H9 (cell line): ENCODE results near the gene SARS1. TPM values are rescaled to one million over a fixed set of nuclear protein-coding genes. Genes with fewer than 3 reads are reported as not detected.

Experiments used
- DNase-seq: peaks from one replicate; pipeline ENCODE4 v3.0.0-alpha.2; 2017
- H2AFZ ChIP-seq: one replicate; pipeline ENCODE4 v1.6.1; 2013; ENCODE audit warnings: mild to moderate bottlenecking, low read length, control low read depth, moderate library complexity
- H2AK5ac ChIP-seq: 2 replicates; pipeline ENCODE4 v1.6.1; 2013; ENCODE audit warnings: low read length, control low read depth, mixed read lengths; ENCODE audit not compliant: insufficient read length
- H2BK120ac ChIP-seq: one replicate; pipeline ENCODE4 v1.6.1; 2013; ENCODE audit warnings: low read depth, mild to moderate bottlenecking, low read length, control low read depth, inconsistent platforms; ENCODE audit not compliant: poor library complexity, severe bottlenecking
- H2BK12ac ChIP-seq: 2 replicates; pipeline ENCODE4 v1.6.1; 2013; ENCODE audit warnings: low read length, control low read depth, mixed read lengths, low read depth; ENCODE audit not compliant: insufficient read length
- H2BK15ac ChIP-seq: 2 replicates; pipeline ENCODE4 v1.6.1; 2013; ENCODE audit warnings: low read depth, low read length, control low read depth
- H2BK20ac ChIP-seq: one replicate; pipeline ENCODE4 v1.6.1; 2013; ENCODE audit warnings: low read depth, mild to moderate bottlenecking, low read length, control low read depth, inconsistent platforms; ENCODE audit not compliant: poor library complexity, severe bottlenecking
- H2BK5ac ChIP-seq: 2 replicates; pipeline ENCODE4 v1.6.1; 2013; ENCODE audit warnings: low read length, control low read depth, mixed read lengths; ENCODE audit not compliant: insufficient read length
- H3K14ac ChIP-seq: 2 replicates; pipeline ENCODE4 v1.6.1; 2013; ENCODE audit warnings: low read length, control low read depth; ENCODE audit not compliant: insufficient read depth
- H3K18ac ChIP-seq: 2 replicates; pipeline ENCODE4 v1.6.1; 2013; ENCODE audit warnings: low read depth, mild to moderate bottlenecking, mixed read lengths, low read length, control low read depth; ENCODE audit not compliant: insufficient read length
- H3K23ac ChIP-seq: 2 replicates; pipeline ENCODE4 v1.6.1; 2013; ENCODE audit warnings: low read length, control low read depth, mixed read lengths, low read depth; ENCODE audit not compliant: insufficient read length
- H3K23me2 ChIP-seq: 2 replicates; pipeline ENCODE4 v1.6.1; 2013; ENCODE audit warnings: low read depth, mild to moderate bottlenecking, mixed read lengths, low read length, control low read depth; ENCODE audit not compliant: insufficient read length, poor library complexity, severe bottlenecking
- H3K27ac ChIP-seq: 2 replicates; pipeline ENCODE4 v1.5.1; 2013; ENCODE audit warnings: low read length, control low read depth, mixed read lengths, low read depth; ENCODE audit not compliant: insufficient read length
- H3K27me3 ChIP-seq: 2 replicates; pipeline ENCODE4 v1.6.1; 2013; ENCODE audit warnings: low read length, control low read depth, inconsistent platforms; ENCODE audit not compliant: insufficient read depth
- H3K4ac ChIP-seq: 2 replicates; pipeline ENCODE4 v1.6.1; 2013; ENCODE audit warnings: low read depth, mild to moderate bottlenecking, control low read depth, inconsistent platforms, low read length, moderate library complexity
- H3K4me1 ChIP-seq: 2 replicates; pipeline ENCODE4 v1.6.1; 2013; ENCODE audit warnings: low read length, control low read depth, inconsistent platforms; ENCODE audit not compliant: insufficient read depth
- H3K4me2 ChIP-seq: 2 replicates; pipeline ENCODE4 v1.6.1; 2013; ENCODE audit warnings: low read length, control low read depth, mixed read lengths; ENCODE audit not compliant: insufficient read length, insufficient read depth
- H3K56ac ChIP-seq: 2 replicates; pipeline ENCODE4 v1.6.1; 2013; ENCODE audit warnings: low read depth, mild to moderate bottlenecking, mixed read lengths, low read length, control low read depth; ENCODE audit not compliant: insufficient read length
- H3K79me1 ChIP-seq: 2 replicates; pipeline ENCODE4 v1.6.1; 2013; ENCODE audit warnings: low read depth, mild to moderate bottlenecking, moderate library complexity, low read length, control low read depth, inconsistent platforms; ENCODE audit not compliant: insufficient read depth, poor library complexity, severe bottlenecking
- H3K79me2 ChIP-seq: 2 replicates; pipeline ENCODE4 v1.6.1; 2013; ENCODE audit warnings: low read length, control low read depth, inconsistent platforms; ENCODE audit not compliant: insufficient read depth
- H3K9ac ChIP-seq: 2 replicates; pipeline ENCODE4 v1.6.1; 2013; ENCODE audit warnings: low read length, control low read depth, mixed read lengths; ENCODE audit not compliant: insufficient read length; ENCODE audit errors: extremely low read depth
- H3K9me3 ChIP-seq: one replicate; pipeline ENCODE4 v1.6.1; 2013; ENCODE audit warnings: low read depth, low read length, inconsistent platforms; ENCODE audit not compliant: control insufficient read depth
- H3T11ph ChIP-seq: one replicate; pipeline ENCODE4 v1.6.1; 2013; ENCODE audit warnings: mild to moderate bottlenecking, low read length, control low read depth, inconsistent platforms
- H4K20me1 ChIP-seq: one replicate; pipeline ENCODE4 v1.6.1; 2013; ENCODE audit not compliant: control insufficient read depth, insufficient read length, insufficient read depth
- H4K5ac ChIP-seq: 2 replicates; pipeline ENCODE4 v1.6.1; 2013; ENCODE audit warnings: low read depth, mild to moderate bottlenecking, mixed read lengths, low read length, control low read depth; ENCODE audit not compliant: insufficient read length
- H4K8ac ChIP-seq: replicated peaks from 2 replicates; pipeline ENCODE4 v1.6.1; 2013; ENCODE audit warnings: low read length, control low read depth, mixed read lengths, low read depth; ENCODE audit not compliant: insufficient read length
- H4K91ac ChIP-seq: 2 replicates; pipeline ENCODE4 v1.6.1; 2013; ENCODE audit warnings: low read depth, mild to moderate bottlenecking, moderate library complexity, mixed read lengths, low read length, control low read depth; ENCODE audit not compliant: insufficient read length
- H3K27ac Mint-ChIP-seq, 3 experiments: 2 replicates in 2 of 3; 3 replicates in 1 of 3; pipeline ENCODE4 v1.8.0; 2020 to 2021; ENCODE audit warnings: mixed read lengths in 3 of 3, mild to moderate bottlenecking in 1 of 3, moderate library complexity in 1 of 3
- H3K27me3 Mint-ChIP-seq: 2 replicates; pipeline ENCODE4 v1.8.0; 2021; ENCODE audit warnings: low read depth, mild to moderate bottlenecking, moderate library complexity, mixed read lengths
- H3K36me3 Mint-ChIP-seq, 3 experiments: 2 replicates in 2 of 3; 3 replicates in 1 of 3; pipeline ENCODE4 v1.8.0; 2020 to 2021; ENCODE audit warnings: low read depth in 3 of 3, mixed read lengths in 3 of 3; ENCODE audit not compliant: insufficient read depth in 1 of 3
- H3K4me1 Mint-ChIP-seq, 2 experiments: 2 replicates each; pipeline ENCODE4 v1.8.0; 2020; ENCODE audit warnings: mixed read lengths in 2 of 2
- H3K4me3 Mint-ChIP-seq, 2 experiments: 2 replicates in 1 of 2; 3 replicates in 1 of 2; pipeline ENCODE4 v1.8.0; 2020 to 2021; ENCODE audit warnings: mild to moderate bottlenecking in 2 of 2, mixed read lengths in 2 of 2, moderate library complexity in 1 of 2
- H3K9me3 Mint-ChIP-seq, 2 experiments: 2 replicates in 1 of 2; 3 replicates in 1 of 2; pipeline ENCODE4 v1.8.0; 2020; ENCODE audit warnings: mild to moderate bottlenecking in 2 of 2, mixed read lengths in 2 of 2, moderate library complexity in 1 of 2
- WGBS: extraction: QIAGEN DNeasy Blood & Tissue Kit; methylation state at CpG from one replicate; pipeline ENCODE4 v1.1.7; 2013; ENCODE audit warnings: missing lambda C conversion rate, low lambda C conversion rate, mixed read lengths; ENCODE audit not compliant: insufficient read length; ENCODE audit errors: extremely low coverage; 5-methylcytosine and 5-hydroxymethylcytosine counted together
- total RNA-seq: library from RNA; stranded (reverse); gene quantifications from 2 replicates; pipeline ENCODE4 v1.2.1, GENCODE V29; 2021
- TF ChIP-seq, protein P1 (sequence below): fragments of 200-600 bp; sonication (generic); conservative IDR thresholded peaks from 3 replicates; pipeline ENCODE4 v1.8.0; 2021; ENCODE audit warnings: antibody characterized with exemption, mild to moderate bottlenecking

Gene SARS1
- total RNA-seq, 1 experiment from 2014 or later: 139 TPM

DNA sequence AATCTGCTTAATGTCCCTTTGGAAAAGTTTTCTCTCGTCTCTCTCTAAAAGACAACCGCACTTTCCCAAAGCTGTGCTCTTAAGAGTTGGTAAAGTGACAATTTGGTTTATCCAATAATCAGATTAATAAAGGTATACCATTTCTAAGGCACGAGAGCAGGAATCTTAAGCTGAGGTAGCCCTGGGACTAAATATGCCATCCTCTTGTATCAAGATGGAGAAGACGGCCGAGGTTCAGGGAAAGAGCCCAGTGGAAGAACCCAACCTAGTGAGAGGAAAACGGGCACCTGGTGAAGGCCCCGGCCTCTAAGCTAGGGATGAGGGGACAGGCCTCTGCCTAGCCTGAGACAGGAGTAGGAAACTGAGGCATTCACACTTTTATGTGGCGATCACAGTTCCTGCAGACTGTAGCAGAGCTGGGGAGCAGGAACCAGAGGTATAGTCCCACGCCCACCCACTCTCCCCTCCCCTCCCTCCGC, 334 bp upstream of the SARS1 start:
- WGBS: no CpG with 5 or more reads among the region's 10 CpGs
- H3K4me2 ChIP-seq: peak overlapping the region; percentile 99

More for the DNA sequence above, 334 bp upstream of the SARS1 start:
- Histone ChIP-seq H3K4me1 (peaks cover 2% of the 10 kb centered on the region; the same call in 1 of the 2 replicates), H2BK20ac (no peak overlapping the region), H3K56ac (no peak overlapping the region), H4K8ac (no peak overlapping the region), H3K23ac (no peak overlapping the region), H2AK5ac (no peak overlapping the region), H3K4ac (no peak overlapping the region), H2AFZ (no peak overlapping the region), H2BK120ac (no peak overlapping the region), H3K18ac (no peak overlapping the region), H3K79me1 (peaks cover 3% of the 10 kb centered on the region), H3K79me2 (peaks cover 23% of the 10 kb centered on the region; the same call in 1 of the 2 replicates), H3K14ac (no peak overlapping the region), H2BK5ac (no peak overlapping the region), H2BK12ac (no peak overlapping the region), H4K91ac (no peak overlapping the region), H3K9me3 (no peaks in the 10 kb centered on the region), H3K27me3 (no peaks in the 10 kb centered on the region), H2BK15ac (no peak overlapping the region), H4K5ac (no peak overlapping the region), H4K20me1 (no peaks in the 10 kb centered on the region), H3T11ph (no peak overlapping the region), H3K9ac (peak overlapping the region; percentile 35), H3K27ac (no peak overlapping the region), H3K23me2 (peaks cover 8% of the 10 kb centered on the region)
- Mint-ChIP-seq H3K4me3 (peak overlapping the region; percentile 95 to 97), H3K9me3 (0 out of 5 replicates have a peak, but pooled peaks cover 0 to under 1% of the 10 kb centered on the region in 2 experiments), H3K27ac (0 out of 7 replicates have a peak overlapping the region, but pooled peaks of 1 of the 3 experiments have one; percentile 62), H3K4me1 (peaks cover 21 to 22% of the 10 kb centered on the region in 2 experiments), H3K27me3 (peaks cover 4% of the 10 kb centered on the region), H3K36me3 (peaks cover 7 to 25% (median 16%) of the 10 kb centered on the region in 3 experiments)
- no peak for DNase-seq
- TF ChIP-seq, protein P1, sequence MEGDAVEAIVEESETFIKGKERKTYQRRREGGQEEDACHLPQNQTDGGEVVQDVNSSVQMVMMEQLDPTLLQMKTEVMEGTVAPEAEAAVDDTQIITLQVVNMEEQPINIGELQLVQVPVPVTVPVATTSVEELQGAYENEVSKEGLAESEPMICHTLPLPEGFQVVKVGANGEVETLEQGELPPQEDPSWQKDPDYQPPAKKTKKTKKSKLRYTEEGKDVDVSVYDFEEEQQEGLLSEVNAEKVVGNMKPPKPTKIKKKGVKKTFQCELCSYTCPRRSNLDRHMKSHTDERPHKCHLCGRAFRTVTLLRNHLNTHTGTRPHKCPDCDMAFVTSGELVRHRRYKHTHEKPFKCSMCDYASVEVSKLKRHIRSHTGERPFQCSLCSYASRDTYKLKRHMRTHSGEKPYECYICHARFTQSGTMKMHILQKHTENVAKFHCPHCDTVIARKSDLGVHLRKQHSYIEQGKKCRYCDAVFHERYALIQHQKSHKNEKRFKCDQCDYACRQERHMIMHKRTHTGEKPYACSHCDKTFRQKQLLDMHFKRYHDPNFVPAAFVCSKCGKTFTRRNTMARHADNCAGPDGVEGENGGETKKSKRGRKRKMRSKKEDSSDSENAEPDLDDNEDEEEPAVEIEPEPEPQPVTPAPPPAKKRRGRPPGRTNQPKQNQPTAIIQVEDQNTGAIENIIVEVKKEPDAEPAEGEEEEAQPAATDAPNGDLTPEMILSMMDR: no peak
